NCI-H1092 (cell line): ENCODE results near the gene SLC26A8.
"Not testable (repeated sequence)": the region's sequence is repeated elsewhere in the genome, so short reads cannot be mapped to it uniquely, and the experiment has no call there.

Experiments
- DNase-seq: peaks from one replicate; lab custom pipeline; 2025; lab: John Stamatoyannopoulos, UW

Gene SLC26A8

DNA sequence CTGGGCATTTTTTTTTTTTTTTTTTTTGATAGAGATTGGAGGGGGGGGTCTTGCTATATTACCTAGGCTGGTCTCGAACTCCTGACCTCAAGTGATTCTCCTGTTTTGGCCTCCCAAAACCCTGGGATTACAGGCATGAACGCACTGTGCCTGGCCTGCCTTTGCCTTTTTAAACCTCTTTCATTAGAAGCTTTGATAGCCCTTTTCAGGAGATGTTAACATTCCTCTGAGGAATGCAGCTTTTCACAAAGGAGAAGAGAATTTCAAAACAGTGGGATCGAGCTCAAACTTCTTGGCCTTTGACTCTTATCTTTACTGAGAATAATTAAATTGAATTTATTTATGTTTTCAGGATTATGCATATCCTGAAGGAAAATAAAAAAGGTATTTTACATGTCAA lies 31.3 kb downstream of the SLC26A8 start:
- DNase-seq: no peak

DNA sequence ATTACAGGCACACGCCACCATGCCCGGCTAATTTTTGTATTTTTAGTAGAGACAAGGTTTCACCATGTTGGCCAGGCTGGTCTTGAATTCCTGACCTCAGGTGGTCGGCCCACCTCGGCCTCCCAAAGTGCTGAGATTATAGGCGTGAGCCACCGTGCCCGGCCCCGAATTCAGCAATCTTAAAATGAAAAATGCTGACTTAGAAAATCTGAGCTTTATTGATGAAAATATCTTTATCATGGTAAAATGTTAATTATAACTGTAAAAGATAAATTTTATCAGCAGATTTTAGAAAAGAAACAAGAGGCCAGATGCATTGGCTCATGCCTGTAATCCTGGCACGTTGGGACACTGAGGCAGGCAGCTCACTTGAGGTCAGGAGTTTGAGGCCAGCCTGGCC lies 36.4 kb downstream of the SLC26A8 start:
- DNase-seq: not testable (repeated sequence)

DNA sequence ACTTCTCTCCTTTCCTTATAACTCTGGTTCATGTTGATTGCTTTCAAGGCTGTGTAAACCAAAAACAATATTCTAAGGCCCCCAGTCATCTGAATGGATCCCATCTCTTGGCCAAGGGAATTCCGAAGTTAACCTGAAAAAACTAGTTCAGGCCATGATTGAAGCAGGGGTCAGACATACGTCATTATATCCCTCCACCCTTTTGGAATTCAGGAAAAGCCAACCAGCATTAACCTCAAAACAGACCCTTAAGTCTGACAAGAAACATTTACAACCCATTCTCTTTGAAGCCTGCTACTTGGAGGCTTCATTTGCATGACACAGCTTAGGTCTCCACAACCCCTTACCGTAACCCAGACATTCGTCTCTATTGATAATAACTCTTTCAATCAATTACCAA lies 39.7 kb downstream of the SLC26A8 start:
- DNase-seq: no peak

DNA sequence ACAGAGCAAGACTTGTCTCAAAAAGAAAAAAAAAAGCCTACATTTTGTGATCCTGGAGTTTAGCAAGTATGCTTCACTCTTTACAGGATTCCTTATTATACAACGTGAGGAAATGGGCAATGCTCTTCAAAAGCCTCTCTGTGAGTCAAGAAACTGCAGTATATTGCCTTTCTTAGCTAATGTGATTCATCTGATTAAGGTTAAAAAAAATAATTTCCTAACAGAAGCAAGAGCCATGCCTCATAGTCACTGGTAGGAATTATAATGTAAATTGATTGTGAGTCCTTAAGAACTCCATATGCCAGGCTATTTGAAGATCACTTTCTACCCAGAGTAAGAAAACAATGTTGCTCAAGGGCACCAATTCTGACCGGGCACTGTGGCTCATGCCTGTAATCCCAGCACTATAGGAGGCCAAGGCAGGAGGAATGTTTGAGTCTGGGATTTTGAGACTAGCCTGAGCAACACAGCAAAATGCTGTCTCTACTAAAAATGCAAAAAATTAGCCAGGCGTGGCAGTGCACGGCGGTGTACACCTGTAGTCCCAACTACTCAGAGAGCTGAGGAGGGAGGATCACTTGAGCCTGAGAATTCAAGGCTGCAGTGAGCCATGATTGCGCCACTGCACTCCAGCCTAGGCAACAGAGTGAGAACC lies 43.3 kb downstream of the SLC26A8 start:
- DNase-seq: no peak

DNA sequence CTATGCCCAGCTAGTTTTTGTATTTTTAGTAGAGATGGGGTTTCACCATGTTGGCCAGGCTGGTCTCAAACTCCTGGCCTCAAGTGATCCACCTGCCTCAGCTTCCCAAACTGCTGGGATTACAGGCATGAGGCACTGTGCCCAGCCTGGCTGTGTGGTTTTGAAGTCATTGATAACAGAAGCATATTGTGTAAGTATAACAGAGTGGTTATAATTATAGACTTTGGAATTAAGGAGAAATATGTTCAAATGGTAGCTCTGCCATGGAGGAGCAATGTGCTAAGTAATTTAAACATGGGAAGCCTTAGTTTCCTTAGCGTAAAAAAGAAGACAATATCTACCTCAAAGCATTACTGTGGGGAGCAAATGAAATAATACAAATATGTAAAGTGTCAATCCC lies 44.3 kb downstream of the SLC26A8 start:
- not testable (repeated sequence) for DNase-seq

DNA sequence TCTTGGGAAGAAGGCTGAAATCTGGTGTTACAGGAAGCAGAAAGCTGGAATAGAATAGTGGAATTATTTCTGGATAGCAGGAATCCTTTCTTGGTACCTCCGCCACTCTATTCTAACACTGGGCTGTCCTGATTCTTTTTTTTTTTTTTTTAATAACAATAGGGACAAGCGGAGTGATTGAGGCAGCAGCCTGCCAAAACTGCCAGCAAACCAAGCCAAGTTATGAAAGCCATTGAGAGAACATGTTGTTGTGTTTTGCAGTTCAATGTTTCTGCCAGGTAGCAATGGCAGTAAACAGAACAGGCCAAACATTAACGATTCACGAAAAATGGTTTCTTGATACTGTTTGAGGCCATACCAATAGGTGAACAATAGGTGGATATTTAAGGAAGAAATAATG lies 47.1 kb downstream of the SLC26A8 start:
- DNase-seq: no peak

DNA sequence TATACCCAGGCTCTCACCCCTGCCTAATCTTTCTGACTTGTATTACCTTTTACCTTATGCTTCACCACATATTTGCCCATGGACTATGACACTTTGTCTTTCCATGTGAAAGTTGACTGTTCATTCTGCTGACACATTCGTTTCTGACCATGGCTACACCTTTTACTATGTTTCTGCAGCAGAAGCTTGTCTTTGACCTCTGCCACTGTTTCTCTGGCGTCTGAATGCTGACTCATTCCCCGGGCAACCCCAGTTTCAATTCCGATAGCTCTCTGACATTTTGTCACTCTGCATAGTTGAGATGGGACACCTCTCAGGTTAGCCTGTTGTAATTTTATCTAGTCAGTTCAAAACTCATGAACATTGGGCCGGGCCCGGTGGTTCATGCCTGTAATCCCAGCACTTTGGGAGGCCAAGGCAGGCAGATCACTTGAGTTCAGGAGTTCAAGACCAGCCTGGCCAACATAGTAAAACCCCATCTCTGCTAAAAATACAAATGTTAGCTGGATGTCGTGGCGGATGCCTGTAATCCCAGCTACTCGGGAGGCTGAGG lies 50.7 kb downstream of the SLC26A8 start:
- DNase-seq: no peak

DNA sequence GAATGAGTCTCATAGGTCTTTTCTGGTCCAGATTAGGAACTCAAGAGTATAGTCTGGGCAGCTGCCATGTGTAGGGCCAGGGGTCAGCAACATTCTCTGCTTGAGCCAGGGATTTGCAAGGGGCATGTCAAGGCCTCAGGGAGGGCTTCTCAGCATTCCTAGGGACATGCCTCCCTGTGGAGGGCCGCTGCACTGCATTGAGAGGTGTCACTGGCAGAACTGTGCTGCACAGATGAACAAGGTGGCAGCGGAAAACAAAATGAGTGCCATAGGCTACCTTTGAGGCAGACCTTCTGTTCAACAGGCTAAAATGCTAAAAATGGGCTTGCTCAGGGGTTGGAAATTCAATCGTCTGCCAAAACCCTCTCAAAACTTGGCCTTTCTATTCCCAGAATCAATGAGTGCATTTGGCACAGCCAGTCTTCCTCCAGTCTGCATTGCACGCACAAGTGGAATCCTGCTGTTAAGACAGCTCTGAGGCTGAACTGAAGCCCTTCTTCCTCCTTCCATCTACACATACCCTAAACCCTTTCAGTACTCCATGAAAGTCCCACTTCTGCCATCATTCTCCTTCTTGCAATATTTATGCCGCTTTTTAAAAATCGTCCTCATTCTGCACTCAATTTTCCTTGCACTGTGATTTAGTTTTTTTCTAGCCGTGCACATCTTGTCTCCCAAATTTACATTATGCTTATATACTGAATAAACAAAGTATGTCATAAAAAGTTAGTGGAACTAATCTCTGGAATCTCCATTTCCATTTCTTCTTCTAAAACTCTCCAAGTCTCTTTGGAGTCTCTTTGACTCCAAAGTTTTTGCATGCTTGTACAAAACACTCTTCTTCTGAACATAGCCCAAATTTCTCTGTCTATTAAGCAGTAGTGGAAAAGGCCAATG lies 51.7 kb downstream of the SLC26A8 start:
- DNase-seq: no peak

DNA sequence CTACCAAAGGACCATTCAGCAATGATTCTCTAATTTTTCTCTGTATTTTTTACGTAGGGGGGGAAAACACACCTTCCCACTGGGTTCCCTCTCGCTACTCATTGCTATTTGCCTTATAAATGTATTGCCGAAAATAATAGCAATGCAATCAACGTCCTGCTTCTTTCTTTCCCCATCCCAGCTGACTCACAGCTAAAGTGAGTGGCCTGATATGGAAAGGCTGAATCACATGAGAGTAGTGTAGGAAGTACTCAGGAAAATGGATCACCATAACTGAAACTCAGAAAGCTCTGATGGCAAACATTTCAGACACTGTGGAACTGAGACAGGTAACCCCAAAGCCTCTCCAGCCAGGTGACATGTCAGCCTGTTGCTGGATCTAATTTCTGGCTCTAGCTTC lies 54.3 kb downstream of the SLC26A8 start:
- no peak for DNase-seq

DNA sequence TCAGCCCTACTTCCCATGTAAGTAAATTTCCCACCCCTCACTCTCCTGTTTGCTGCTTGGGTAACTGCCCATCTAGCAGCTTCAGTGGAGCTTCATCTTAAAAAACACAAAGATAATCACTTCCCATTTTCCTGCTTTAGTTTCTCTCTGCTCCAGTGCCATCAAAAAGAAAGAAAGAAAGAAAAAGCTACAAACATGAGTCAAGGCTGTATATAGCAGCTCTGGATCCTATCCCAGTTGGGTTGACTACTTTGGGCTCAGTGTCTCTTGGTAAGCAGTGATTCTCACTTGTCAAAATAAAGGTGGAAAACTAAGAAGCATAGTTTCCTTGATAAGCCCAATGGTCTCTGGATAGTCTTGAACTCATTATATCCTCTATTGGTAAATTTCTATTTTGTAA lies 54.8 kb downstream of the SLC26A8 start:
- no peak for DNase-seq

DNA sequence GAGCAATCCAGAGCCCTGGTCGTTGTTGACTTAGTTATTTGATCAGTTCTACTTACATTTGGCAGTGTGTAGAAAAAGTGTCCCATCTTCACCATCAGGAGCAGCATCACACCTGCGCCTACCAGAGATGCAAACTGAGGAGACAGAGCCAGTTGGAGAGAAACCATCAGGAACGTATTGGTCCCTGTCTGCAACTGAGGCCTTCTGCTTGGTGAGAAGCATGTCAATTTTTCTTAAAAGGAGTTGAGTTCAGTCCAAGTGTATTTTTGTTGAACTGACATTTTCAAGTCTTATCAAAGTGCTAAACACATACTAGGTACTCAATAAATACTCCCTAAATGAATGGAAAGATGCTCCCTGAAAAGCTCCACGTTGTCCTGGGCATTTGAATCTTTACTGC lies 55.6 kb downstream of the SLC26A8 start:
- DNase-seq: no peak

DNA sequence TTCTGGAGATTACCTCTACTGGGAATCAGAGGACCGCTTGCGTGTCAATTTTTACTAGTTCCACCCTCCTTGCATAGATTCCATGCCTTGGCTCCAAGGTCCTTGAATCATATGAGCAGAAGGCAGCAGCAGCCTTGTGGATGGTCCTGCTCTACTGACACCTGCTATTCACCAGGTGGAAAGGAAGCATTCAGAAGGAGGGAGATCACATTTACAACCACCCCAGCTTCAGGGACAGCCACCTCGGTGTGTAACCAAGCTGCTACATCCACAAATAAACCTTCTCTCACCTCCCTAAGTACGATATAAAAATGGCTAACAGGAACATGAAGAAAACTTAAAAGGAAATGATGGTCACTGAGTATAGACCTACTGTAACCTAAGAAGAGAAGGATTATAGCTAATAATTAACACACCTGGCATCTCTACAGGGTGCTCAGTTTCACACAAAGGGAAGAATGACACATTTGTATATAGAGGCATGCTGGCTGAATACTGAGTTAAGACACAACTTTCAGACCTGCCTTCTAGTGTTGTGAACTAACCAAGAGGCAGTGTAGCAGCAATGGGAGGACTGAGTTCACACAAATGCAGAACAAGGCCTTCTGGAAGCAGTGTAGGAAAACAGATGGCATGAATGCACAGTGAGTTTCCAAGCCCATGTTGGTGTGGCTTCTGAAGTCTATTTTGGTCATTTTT lies 57.2 kb downstream of the SLC26A8 start:
- DNase-seq: no peak

DNA sequence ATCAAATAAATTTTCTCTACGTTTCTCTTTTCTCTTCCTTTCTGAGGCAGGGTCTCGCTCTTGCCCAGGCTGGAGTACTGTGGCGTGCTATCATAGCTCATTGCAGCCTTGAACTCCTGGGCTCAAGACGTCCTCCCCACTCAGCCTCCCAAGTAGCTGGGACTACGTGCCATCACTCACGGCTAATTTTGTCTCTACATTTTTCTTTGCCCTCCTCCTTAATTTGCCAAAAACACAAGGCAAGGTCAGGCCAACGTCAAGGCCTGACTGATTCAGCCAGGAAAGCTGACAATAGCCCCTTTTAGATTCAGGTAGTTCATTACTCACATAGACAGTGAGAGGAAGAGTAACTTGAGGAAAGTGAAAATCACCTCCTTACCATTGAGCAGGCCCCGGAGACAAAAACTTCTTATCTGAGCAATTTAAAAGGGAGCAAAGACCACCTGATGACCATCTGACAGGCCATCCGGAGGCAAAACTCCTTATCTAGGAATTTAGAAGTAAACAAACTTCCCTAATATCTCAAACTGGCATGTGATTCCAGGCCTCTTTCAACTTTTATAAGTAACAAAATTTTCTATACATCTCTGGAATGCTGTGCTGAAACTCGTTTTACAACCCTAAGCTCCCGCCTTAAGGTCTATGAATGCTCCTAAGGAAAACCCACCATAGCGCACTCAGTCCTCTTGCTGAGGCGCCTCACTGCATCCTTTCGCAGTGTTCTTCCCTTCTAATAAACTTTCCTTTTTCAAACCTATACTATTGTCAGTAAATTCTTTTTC lies 61.5 kb downstream of the SLC26A8 start:
- DNase-seq: no peak

DNA sequence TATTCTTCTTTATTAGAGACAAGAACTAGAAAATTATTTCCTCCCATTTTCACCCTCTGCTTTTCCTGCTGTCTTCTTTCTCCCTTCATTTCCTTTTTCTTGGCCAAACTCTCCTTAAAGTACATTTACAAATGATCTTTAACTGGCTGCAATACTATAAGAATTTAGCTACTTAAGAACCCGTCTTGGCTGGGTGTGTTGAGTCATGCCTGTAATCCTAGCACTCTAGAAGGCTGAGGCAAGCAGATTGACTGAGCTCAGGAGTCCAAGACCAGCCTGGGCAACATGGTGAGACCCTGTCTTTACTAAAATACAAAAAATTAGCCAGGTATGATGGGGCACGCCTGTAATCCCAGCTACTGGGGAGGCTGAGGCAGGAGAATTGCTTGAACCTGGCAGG lies 64.3 kb downstream of the SLC26A8 start:
- DNase-seq: no peak

DNA sequence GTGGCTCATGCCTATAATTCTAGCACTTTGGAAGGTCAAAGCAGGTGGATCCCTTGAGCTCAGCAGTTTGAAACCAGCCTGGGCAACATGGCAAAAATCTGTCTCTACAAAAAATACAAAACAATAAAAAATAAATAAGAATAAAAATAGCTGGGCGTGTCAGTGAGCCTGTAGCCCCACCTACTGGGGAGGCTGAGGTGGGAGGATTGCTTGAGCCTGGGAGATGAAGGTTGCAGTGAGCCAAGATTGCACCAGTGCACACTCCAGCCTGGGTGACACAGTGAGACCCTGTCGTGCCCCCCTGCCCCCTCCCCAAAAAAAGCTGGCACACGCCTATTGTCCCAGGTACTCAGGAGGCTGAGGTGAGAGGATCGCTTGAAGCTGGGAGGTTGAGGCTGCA lies 68.5 kb downstream of the SLC26A8 start:
- no peak for DNase-seq

DNA sequence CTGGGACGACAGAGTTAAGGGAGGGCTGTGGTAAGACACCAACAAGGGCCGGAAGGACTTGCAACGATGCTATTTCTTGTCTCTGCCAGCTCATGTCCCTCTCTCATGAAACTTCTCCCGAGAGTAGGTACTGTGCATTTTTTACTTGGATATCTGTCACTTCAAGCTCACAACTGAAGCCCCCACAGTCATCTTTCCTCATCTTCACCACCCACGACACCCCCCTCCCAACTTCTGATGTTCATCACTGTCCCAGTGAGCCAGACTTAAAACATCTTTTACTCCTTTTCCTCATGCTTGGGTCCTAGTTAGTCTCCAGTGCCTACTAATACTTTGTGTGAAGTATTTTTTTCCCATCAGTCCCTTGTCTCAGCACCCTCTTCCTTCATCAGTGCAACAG lies 68.9 kb downstream of the SLC26A8 start:
- DNase-seq: no peak

DNA sequence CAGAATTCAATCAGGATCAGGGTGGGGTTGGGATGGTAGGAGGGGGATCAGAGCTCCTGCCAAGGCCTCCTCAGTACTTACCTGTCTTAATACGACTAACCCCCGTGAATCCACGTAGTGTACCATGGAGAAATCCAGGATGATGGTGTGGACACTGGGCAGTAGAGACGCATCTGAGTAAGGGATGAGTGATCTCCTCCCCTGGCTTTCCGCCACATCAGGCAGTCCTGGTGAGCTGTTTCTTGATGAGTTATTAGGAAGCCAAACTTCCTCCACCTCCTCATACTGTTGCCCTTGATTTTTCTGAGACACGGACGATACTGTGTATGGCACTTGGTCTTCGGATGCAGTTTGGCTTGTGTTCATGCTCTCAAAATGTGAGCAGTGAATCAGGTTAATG lies 69.4 kb downstream of the SLC26A8 start:
- no peak for DNase-seq

DNA sequence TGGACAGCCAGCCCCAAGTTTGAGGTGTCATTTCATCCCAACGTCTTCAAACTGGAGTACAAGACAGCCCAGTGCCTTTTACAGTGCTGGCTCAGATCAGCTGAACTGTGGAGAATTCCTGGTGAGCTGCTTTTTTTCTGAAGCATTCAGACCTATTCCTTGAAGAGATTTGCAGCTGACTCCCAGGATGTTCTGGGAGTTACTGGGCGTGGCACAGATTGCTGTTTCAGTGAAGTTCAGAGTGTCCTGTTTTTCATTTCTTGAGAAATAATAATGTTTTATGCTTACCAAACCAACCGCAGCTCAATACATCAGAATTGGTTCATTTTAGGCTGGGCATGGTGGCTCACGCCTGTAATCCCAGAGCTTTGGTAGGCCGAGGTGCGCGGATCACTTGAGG lies 70.1 kb downstream of the SLC26A8 start:
- DNase-seq: no peak

DNA sequence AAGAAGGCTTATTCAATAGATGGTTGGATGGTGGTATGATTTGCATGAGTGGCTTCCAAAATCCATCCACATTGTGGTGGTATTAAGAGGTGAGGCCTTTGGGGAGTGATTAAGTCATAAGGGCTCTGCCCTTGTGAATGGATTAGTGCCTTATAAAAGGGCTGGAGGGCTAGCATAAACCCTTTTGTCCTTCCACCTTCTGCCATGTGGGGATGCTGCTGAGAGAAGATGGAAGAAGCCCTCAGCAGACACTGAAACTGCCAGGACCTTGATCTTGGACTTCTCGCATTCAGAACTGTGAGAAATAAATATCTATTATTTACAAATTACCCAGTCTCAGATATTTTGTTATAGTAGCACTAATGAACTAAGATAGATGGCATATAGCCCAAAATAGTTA lies 75.7 kb downstream of the SLC26A8 start:
- no peak for DNase-seq

DNA sequence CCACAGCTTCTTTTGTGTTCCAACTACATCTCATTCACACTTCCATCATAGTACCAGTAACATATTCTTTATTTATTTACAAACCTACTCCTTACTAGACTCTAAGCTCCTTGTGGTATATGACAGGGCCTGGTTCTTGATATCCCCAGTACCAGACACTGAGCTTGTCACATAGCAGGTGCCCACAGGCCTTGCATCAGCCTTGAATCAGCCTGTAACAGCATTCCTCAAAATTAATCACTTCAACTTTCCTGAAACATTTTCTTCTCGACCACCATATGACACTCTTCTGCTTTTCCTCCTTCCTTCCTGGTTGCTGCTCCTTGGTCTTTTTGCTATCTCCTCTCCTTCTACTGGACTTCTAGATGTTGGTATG lies 78.8 kb downstream of the SLC26A8 start:
- DNase-seq: no peak

DNA sequence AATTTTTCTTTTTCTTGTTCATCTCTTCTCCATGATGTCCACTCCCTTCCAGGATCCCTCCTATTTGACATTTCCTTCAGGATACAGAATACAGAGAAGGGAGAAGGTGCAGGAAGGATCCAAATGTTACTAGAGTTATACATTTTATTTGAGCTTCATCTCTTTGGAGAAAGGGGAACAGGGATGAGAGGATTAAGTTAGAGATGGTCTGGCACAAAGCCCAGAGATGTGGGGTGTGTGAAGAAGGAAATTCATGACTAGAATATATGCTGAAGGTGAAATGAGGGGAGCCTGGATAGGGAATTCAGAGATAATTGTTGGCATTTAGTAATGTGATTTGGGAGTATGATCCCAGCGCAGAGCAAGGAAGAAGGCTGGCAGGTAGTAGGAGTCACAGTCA lies 81.1 kb downstream of the SLC26A8 start:
- no peak for DNase-seq

DNA sequence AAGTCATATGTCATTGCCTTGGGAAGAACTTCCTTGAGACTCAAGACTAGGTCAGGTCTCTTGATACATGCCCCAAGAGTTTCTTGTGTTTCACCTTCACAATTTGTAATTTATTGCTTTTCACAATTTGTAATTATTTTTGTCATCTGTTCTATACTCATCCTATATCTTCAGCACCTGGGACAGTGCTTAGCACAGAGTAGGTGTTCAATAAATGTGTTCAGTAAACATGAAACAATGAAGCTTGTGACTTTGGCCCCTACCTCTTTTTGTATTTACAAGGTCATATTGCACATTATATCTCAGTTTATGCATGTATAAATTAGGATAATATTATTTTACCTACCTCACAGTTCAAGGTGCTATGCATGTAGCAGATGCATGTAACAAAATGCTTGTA lies 82.1 kb downstream of the SLC26A8 start:
- no peak for DNase-seq
